GM19351 (cell line): Measurements from ENCODE around the gene AGBL3.
"Not testable (repeated sequence)": the region's sequence is repeated elsewhere in the genome, so short reads cannot be mapped to it uniquely, and the experiment has no call there.

ENCODE experiments used
- ATAC-seq: cut with Tn5 transposase; IDR thresholded peaks from one replicate; pipeline ENCODE4 v1.9.1; 2021; ENCODE audit warnings: mild to moderate bottlenecking, moderate library complexity; ENCODE audit not compliant: unreplicated experiment

The AGBL3 gene

GRCh38 chr7:135074531-135074930 lies 88.2 kb downstream of the AGBL3 start:
- ATAC-seq, result no peak

- no peak for ATAC-seq
Observed at GRCh38 chr7:135075716-135076115, 89.4 kb downstream of the AGBL3 start.

GRCh38 chr7:135076882-135077281 lies 90.6 kb downstream of the AGBL3 start:
- ATAC-seq, result no peak

- no peak for ATAC-seq
Observed at GRCh38 chr7:135077642-135078041, 91.3 kb downstream of the AGBL3 start.

GRCh38 chr7:135078051-135078450 lies 91.7 kb downstream of the AGBL3 start:
- no peak for ATAC-seq

GRCh38 chr7:135079068-135079467 lies 92.8 kb downstream of the AGBL3 start:
- no peak for ATAC-seq

- ATAC-seq, result no peak
Observed at GRCh38 chr7:135083005-135083404, 96.7 kb downstream of the AGBL3 start.

- ATAC-seq, result no peak
Observed at GRCh38 chr7:135088566-135088965, 102.3 kb downstream of the AGBL3 start.

- no peak for ATAC-seq
Observed at GRCh38 chr7:135091717-135092116, 105.4 kb downstream of the AGBL3 start.

- no peak for ATAC-seq
Observed at GRCh38 chr7:135094472-135095237, 108.3 kb downstream of the AGBL3 start.

GRCh38 chr7:135095450-135095849 lies 109.1 kb downstream of the AGBL3 start:
- ATAC-seq, result no peak

- no peak for ATAC-seq
Observed at GRCh38 chr7:135098391-135098790, 112.1 kb downstream of the AGBL3 start.

GRCh38 chr7:135100856-135101255 lies 114.5 kb downstream of the AGBL3 start:
- ATAC-seq, result no peak

GRCh38 chr7:135102372-135102771 lies 116.1 kb downstream of the AGBL3 start:
- peak; percentile 99 for ATAC-seq

- ATAC-seq, result no peak
Observed at GRCh38 chr7:135109562-135109961, 123.3 kb downstream of the AGBL3 start.

- ATAC-seq, result no peak
Observed at GRCh38 chr7:135109976-135110375, 123.7 kb downstream of the AGBL3 start.

GRCh38 chr7:135111379-135111778 lies 125.1 kb downstream of the AGBL3 start:
- ATAC-seq, result no peak

GRCh38 chr7:135114622-135115021 lies 128.3 kb downstream of the AGBL3 start:
- no peak for ATAC-seq

- ATAC-seq, result no peak
Observed at GRCh38 chr7:135117096-135117495, 130.8 kb downstream of the AGBL3 start.

GRCh38 chr7:135121868-135122267 lies 135.6 kb downstream of the AGBL3 start:
- ATAC-seq, result no peak

- not testable (repeated sequence) for ATAC-seq
Observed at GRCh38 chr7:135124631-135125030, 138.3 kb downstream of the AGBL3 start.

GRCh38 chr7:135128931-135129330 lies 142.6 kb downstream of the AGBL3 start:
- ATAC-seq, result no peak

GRCh38 chr7:135129579-135129978 lies 143.3 kb downstream of the AGBL3 start:
- no peak for ATAC-seq
